Endometrium (tissue), 2 donors: ENCODE results near the gene MEX3A.
"Not testable (repeated sequence)": the region's sequence is repeated elsewhere in the genome, so short reads cannot be mapped to it uniquely, and the experiment has no call there.

Experiments used
- FAIRE-seq: peaks from 2 replicates; lab custom pipeline; 2012; peaks lifted over from hg19 to GRCh38; lab: Jason Lieb, UNC
- donor health status: control.
- donor health status: control.

The MEX3A gene

DNA sequence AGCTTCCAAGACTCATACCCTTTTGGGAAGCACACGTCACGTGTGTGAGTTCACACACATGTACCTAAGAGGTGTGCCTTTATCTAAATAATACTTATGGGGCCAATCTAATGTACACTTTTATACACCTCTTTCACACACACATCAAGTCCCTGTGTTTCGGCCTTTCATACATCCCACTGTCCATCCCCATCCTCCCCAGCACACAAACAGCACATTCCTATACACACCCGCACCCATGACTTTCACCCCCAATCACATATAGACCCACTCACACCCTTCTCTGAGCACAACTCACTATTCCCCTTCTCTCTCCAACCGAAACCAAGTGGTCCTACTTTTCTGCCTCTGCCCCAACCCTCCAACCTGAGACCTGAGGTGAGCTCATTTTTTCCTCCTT is 3.5 kb downstream of the MEX3A start:
- FAIRE-seq: no peak

DNA sequence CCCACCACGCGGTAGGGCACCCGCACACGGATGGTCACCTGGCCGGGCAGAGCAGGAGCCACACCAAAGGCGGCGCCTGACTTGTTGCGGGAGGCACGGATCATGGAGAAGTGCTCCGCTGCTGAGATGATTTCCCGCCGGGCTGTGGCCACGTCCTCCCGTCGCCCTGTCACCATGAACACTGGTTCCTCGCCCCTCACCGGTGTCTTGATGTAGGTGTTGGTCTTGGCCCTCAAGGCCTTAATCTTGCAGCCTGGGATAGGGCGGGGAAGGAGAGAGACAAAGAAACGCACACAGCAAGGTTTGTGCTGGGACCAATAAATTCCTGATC is 4.9 kb downstream of the MEX3A start:
- FAIRE-seq: no peak

DNA sequence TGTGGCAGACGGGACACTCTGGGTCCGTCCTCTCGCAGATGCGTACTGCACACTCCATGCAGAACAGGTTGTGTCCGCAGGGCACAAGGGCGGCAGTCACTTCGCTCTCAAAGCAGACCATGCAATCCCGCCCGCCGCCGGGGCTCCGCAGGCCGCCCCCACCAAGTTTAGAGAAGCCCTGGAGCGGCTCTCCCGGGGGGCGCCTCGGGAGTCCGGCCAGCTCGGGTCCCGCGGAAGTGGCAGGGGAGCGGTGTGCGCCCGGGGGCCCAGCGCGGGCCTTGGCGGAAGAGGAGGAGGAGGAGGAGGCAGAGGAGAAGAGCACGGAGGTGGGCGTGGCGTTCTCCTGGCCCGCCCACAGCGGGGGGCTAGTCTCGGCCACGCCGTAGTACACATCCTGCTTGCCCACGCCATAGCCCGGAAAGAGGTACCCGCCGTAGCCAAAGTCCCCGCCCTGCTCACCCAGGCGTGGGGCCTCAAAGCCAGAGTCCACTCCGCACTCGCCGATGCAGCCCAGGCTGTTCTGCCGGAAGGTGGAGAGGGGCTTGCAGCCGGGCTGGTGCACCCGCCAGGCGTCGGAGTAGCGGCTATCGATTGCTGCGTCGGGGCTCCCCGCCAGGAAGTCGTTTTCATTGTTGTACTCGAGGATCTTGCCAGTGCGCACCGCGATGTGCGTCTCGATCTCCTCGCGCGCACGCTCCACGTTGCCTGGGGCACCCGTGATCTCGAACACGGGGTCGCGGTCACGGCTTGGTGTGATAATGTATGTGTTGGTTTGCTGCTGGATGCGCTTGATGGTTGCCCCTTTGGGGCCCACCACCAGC is 5.4 kb downstream of the MEX3A start:
- FAIRE-seq: no peak

DNA sequence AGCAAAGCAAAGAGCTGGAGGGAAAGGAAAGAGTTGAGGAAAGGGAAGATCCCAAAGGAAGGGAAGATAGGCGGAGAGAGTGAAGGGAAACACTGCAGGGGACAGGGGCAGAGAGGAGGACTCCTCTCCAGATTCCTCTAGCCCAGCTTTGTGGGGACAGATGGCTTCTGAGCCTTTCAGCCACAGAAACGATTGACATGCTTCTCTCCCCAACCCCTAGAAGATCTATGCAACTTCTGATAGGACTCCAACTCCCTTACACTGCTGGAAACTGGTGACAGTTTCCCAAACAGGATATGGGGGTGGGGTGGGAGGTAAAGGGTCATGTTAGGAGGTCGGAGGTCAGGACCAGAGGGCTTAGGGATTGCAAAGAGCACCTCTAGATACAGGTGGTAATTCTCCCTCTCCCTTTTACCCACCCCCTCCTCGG is 6.5 kb downstream of the MEX3A start:
- no peak for FAIRE-seq

DNA sequence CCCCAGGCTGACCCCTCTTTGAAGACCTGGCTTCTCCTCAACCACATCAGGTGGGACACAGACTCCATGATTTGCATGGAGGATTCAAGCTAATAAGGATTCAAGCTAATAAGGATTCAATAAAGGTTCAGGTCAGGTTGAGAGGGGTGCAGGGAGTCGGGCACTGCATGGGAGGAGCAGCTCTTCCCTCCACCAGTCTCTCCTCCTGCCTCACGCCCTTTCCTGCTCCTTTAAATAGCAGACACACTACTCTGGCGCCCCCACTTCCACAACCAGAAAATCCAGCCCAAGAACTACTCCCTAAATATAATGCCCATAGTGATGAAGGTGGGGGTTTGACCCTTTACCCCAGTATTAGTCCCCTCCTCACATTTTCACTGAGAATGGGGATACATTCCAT is 7.1 kb downstream of the MEX3A start:
- FAIRE-seq: no peak

DNA sequence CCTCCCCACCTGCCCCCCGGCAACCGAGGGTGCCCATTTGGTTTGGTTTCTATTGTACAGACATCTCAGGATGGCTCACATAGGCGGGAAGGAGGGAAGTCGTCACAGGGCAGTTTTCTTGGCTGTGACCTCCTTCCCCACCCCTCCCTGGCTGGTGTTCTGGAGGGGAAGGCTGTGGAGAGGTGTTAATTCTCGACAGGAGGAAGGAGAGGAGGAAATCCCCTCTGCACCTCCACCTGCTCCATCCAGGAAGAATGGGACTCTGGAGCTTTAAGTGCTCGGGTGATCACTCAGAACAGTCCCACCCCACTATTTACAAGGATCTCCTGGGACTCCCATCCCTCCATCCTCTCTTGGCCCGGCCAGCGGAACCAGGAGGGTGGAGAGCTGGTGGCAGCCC is 7.6 kb downstream of the MEX3A start:
- no peak for FAIRE-seq

DNA sequence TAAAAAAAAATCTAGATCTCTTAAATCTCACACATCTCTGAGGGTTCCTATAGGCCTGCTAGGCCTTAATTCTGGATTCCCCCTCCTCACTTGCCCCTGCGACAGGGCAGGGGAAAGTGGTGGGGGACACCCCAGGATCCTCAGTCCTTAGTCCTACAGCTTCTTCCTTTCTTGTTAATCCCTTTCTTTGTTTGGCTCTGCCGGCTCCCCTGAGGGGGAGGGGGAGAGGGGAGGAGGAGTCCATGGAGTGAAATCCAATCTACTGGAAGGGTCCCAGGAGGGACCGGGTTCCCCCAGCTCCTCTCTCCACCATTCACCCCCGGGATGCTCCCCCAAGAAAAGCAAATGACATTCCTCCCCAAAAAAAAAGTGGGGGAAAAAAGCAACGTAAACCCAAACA is 8.5 kb downstream of the MEX3A start:
- no peak for FAIRE-seq

DNA sequence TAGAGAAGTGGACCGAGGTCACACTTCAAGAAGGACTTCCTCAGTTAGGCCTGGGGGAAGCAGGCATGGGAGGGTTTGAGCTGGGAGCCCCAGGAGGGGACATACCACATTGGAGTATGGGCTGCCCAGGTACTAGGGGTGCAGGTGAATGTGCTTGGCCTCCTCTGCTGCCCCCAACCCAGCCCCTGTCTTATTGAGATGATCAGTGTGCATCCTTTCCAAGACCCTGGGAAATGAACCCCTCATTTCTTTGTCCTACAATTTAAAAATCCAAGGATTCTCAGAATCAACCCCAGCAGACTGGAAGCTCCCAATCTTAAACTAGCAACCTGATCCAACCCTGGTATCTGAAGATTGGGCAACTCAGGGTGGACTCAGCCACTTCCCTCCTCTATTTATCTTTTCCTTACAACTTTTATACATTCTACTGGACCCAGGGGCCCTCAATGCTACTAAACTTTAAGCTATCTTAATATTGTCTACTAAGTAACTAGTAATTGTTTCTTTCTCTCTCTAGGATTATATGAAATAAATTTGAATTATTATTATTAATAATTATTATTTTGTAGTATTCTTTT is 9.1 kb downstream of the MEX3A start:
- FAIRE-seq: no peak

DNA sequence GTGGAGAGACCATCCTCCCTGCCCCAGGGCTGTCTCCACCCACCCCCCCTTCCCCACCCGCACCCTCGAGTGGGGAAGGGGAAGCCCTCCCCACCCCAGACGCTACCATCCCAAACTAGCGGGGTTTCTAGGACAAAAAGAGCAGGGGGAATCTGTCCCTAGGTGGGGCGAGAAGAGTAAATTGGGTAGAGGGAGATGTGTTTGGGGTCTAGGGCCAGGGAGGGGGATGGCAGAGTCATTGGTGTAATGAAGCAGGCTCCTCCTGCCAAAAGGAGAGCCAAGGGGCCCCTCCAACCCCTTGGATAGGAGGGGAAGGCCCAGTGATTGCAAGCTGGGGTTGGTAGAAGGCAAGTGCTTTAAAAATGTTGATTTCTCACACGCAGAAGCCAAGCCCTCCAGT is 10.0 kb downstream of the MEX3A start:
- FAIRE-seq: no peak

DNA sequence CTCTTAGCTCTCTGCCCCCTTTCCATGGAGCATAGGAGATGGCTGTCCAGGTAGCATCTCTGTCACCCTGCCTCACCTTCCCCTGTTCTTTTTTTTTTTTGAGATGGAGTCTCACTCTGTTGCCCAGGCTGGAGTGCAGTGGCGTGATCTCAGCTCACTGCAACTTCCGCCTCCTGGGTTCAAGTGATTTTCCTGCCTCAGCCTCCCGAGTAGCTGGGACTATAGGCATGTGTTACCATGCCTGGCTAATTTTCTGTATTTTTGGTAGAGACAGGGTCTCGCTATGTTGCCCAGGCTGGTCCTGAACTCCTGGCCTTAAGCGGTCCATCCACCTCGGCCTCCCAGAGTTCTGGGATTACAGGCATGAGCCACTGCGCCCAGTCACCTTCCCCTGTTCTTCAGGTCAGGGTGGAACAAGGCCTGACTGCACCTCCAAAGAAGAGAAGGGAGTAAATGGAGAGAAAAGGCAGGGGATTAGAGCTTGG is 10.9 kb downstream of the MEX3A start:
- not testable (repeated sequence) for FAIRE-seq

DNA sequence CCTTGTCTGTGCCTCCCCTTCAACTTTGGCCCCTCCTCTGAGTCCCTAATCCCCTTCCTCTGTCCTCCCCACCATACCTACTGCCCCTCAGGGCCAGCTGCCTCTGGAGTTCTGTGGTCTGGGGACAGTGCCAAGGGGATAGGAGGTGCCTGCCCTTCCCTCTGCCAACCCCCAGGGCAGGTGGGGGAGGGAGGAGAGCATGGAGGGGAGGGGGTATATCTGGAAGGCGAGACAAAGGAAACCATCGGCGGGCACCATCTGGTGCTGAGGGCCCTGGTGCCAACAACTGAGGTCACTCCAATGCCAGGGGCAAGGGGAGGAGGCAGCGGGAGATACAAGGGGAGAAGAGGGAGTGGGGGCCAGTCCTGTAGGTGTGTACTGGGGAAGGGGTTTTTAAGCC is 11.7 kb downstream of the MEX3A start:
- no peak for FAIRE-seq

DNA sequence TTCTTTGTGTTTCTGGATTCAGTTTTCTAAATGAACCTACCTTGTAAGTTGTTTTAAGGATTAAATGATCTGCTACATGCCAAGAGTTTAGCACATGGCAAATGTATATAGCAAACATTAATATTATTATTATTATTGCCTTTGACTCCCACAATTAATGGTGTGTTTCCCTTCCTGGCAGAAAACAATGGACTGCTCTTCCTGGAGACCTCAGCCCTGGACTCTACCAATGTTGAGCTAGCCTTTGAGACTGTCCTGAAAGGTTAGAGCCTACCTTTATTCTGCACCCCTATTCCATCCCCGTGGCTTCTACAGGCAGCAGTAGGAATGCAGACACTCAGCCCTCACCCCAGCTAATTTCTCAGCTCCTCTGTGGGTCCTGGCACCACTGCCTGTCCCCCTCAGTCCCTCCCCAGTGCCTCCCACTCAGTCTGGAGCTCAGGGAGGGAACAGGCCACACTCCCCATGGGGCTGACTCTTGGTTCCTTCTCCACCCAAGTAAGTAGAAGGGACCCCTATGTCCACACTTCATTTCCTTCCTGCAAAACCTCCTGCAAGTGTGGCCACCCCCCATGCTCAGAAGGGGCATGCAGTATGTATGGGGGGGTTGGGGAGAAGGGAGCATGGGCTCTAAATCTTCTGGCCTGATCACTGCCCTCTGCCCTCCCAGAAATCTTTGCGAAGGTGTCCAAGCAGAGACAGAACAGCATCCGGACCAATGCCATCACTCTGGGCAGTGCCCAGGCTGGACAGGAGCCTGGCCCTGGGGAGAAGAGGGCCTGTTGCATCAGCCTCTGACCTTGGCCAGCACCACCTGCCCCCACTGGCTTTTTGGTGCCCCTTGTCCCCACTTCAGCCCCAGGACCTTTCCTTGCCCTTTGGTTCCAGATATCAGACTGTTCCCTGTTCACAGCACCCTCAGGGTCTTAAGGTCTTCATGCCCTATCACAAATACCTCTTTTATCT is 12.5 kb downstream of the MEX3A start:
- no peak for FAIRE-seq

DNA sequence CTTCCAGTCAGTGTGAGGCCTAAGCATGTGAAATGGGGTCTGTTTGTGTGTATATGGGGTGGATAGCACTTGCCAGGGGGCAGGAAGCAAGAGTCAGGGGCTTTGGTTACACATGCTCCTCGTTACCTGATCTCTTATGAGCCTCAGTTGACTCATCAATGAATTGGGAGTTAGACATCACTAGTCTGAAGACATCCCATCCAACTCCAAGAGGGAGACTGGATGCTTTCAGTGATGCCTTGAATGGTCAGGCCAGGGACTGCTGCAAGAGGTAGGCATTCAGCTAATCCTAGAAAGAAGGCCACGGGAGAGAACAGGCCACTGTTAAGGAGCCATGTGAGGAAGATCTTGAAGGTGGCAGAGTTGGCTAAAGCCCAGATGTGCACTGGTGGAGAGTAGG is 15.0 kb downstream of the MEX3A start:
- no peak for FAIRE-seq

DNA sequence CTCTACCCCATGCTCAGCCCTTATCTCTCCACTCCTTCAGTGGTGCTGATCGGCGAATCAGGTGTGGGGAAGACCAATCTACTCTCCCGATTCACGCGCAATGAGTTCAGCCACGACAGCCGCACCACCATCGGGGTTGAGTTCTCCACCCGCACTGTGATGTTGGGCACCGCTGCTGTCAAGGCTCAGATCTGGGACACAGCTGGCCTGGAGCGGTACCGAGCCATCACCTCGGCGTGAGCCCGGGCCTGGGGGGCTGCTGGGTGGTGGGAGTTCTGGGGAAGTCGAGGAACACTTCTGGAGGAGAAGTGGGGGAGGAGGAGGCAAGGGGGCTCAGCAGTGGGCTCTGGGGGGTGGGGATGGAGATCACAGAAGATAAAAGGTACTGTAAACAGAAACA is 16.4 kb downstream of the MEX3A start:
- no peak for FAIRE-seq

DNA sequence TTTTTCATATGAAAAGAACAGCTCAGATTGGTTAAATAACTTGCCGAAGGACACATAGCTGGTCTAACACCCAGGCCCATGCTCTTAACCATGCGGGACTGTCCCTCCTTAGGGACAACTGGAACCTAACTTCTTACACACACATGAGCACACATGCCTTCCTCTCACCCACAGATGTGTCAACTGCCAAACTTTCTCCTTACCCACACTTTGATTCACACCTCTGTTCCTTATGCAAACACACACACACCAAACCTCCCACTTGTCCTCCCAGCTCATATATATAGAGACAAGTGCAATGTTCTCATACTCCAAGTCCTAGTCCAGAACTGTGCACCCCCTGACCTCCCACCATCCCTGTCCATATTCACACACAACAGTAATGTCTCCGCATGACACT is 17.1 kb downstream of the MEX3A start:
- no peak for FAIRE-seq

DNA sequence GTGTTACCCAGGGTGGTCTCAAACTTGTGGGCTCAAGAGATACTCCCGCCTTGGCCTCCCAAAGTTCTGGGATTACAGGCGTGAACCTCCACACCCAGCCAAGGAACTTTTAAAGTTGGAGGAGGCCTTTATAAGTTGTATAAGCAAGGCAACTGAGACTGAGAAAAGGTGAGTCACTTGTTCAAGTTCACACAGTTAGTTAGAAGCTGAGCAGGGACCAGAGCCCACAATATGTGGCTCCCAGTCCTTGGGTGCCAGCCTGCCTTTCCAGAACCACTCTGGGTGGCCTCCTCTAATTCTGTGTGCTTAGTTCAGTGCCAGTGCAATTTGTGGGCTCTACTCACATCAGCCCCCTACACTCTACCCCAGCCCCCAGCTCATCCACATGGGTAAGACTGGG is 17.6 kb downstream of the MEX3A start:
- FAIRE-seq: no peak

DNA sequence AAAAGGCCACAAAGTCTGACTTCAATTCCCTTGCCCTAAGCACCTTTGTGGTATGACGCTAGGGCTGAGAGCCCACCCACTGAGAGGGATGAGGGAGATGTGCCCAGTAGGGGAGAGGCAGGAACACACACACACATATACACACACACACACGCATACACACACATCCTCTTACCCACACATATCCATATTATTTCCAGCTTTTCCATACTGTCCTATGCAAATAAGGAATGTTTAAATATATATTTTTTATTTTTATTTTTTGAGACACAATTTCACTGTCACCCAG is 18.3 kb downstream of the MEX3A start:
- FAIRE-seq: no peak

DNA sequence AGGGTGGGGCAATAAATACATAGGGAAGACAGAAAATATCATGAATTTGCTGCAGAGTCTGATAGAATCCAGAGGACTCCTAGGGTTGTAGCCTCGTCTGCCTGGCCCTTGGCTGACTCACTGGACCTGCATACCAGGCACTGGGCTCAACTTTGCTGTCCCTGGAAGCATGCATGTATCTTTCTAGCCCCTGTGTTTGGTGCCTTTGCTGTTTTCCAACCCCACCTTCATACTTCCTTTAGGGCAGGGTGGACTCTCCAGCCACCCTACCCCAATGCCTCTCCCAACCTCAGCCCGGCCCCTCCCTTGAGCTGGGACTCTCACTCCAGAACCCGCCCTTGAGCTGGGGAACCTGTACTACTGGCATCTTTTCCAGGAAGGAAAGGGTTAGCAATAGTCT is 20.1 kb downstream of the MEX3A start:
- FAIRE-seq: no peak

DNA sequence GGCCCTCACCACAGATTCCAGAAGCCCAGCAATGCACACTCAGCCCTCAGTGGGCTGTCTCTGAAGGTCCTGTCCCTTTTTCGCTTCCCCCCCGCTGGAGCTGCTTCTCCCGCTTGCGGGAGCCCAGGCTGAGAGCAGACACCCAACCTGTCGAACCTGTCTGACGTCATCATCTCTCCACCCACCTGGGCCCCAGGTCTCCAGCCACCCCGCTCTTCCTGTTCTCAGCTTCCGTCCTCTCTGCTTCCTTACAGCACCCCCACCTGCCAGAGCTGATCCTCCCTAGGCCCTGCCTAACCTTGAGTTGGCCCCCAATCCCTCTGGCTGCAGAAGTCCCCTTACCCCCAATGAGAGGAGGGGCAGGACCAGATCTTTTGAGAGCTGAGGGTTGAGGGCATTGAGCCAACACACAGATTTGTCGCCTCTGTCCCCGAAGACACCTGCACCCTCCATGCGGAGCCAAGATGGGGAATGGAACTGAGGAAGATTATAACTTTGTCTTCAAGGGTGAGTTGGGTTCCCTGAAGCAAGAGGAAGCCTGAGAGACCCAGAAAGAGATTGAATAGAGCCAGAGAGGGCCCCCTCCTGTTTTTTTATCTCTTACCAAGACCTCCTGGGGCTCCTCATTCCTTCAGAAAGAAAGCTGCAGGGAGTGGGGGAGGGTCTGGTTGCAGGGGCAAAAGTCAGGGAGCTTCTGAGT is 21.2 kb downstream of the MEX3A start, which contains the start of gene RAB25:
Gene RAB25, plus strand, starts transcription at position 224 of the 700 bp plus-strand sequence. Its CDS starts 241 bp downstream, at position 465.
- no peak for FAIRE-seq

DNA sequence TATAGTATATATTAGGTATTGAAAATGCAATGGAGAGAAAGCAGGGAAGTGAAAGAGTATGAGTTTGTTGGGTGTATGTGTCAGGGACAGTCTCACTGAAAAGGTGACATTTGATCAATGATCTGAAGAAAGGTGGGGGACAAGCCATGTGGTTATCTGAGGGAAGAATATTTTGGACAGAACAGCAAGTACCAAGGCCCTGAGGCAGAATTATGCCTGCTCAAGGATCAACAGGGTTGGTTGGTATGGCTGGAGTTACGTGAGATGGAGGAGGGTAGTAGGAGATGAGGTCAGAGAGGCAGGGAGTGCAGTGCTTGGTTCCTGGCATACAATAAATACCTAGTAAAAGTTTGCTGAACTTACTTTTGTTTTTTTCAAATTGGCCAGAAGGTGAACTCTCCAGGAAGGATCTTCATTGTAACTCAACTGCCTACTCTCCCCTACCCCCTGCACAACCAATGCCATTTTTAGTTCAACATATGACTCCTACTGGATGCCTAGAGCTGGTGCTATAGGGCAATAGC is 25.9 kb downstream of the MEX3A start:
- no peak for FAIRE-seq

DNA sequence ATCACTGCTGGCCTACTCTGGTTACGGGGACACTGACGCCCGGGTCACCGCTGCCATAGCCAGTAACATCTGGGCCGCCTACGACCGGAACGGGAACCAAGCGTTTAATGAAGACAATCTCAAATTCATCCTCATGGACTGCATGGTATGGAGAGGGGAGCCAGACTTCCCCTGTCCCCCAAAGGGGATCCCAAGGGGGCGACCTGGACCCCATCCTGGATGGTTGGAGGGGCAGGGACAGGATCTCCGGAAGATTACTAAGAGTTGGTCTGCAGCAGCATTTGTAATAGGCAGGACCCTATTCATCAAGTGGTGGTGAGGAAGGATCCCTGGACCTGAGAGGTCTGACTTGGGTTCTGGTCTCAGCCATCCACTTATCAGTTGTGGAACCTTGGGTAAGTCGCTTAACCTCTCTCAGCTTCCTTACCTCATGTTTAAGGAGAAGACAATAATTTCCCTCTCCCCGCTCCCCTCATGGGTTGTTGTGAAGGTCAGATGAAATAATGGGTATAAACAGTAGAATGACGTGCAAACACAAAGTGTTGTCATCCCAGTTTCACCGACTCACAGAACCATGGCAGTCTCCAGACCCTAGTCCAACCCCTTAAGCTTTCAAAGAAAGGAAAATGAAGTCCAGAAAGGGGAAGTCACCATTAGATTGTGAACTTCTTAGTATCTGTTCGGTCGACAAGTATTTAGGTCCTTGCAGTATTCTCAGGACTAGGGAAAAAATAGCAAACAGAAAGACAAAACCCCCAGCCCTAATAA is 26.8 kb downstream of the MEX3A start:
- no peak for FAIRE-seq
